Measurements from ENCODE around the gene UBE2F.

DNA sequence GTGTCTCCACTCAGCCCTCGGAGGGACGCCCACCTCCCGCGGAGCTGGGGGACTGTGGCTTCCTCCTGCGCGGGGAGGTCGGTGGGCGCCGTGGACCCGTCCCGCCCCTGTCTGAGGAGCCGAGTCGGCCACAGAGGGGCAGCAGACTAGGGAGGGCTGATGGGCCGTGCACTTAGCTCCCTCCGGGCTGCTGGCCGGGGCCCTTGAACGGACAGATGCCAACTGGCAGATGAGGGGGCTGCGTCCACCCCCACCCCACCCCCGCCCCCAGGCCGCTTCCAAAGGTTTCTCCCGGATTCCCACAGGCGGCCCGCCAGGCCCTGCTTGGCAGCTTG, 10.4 kb upstream of the UBE2F start:
- TF ChIP-seq ETV5 (CRISPR knock-in tag; IDR thresholded peaks at IDR 0.05; ENCODE audit: borderline replicate concordance) (no peak), ZBTB38 (CRISPR knock-in tag; IDR thresholded peaks at IDR 0.05) (no peak), FOXJ3 (CRISPR knock-in tag; IDR thresholded peaks at IDR 0.05; ENCODE audit: borderline replicate concordance) (no peak), HNF4G (IDR thresholded peaks at IDR 0.05; ENCODE audit: borderline replicate concordance, low read depth, low read length) (no peak), HNF4G (CRISPR knock-in tag; IDR thresholded peaks at IDR 0.05; ENCODE audit: borderline replicate concordance, low read depth) (no peak)
